IMR-90 (cell line): Measurements from ENCODE around the gene HNRNPH2. TPM values are rescaled to one million over a fixed set of nuclear protein-coding genes. Genes with fewer than 3 reads are reported as not detected.

Experiments
- ATAC-seq: fragments of 200-7000 bp; cut with Tn5 transposase; 2 replicates; pipeline ENCODE4 v1.9.1; 2020; ENCODE audit warnings: low read depth, mild to moderate bottlenecking, moderate library complexity
- BruUV-seq: library from RNA; stranded (reverse); fragments of 400-500 nt; replicated peaks from 2 replicates; lab custom pipeline; 2021; lab: Mats Ljungman, UMichigan
- CTCF ChIA-PET: fragments of 300-600 bp; formaldehyde crosslinking; extraction: SDS; loops from one replicate; lab custom pipeline; 2021; ENCODE audit warnings: antibody characterized with exemption; lab: Yijun Ruan, JAX
- POLR2A ChIA-PET: fragments of 300-600 bp; sonication (Branson Sonifier 250); formaldehyde crosslinking; loops from one replicate; lab custom pipeline; 2022; ENCODE audit warnings: antibody characterized with exemption; ENCODE audit not compliant: unreplicated experiment; lab: Charles Lee
- DNase-seq: peaks from one replicate; pipeline ENCODE4 v3.0.0; 2013
- H2AFZ ChIP-seq: replicated peaks from 2 replicates; pipeline ENCODE3; 2013; ENCODE audit warnings: low read length, mild to moderate bottlenecking; ENCODE audit not compliant: poor library complexity
- H2AK5ac ChIP-seq: 2 replicates; pipeline ENCODE4 v1.6.1; 2013; ENCODE audit warnings: low read depth, low read length, inconsistent platforms
- H2AK9ac ChIP-seq: replicated peaks from 2 replicates; pipeline ENCODE3; 2013; ENCODE audit warnings: mild to moderate bottlenecking, low read depth, low read length, moderate library complexity; ENCODE audit not compliant: poor library complexity
- H2BK120ac ChIP-seq: 2 replicates; pipeline ENCODE4 v1.6.1; 2013; ENCODE audit warnings: low read depth, low read length, inconsistent platforms
- H2BK15ac ChIP-seq: 3 replicates; pipeline ENCODE4 v1.6.1; 2013; ENCODE audit warnings: low read depth, low read length, inconsistent platforms
- H2BK20ac ChIP-seq: 2 replicates; pipeline ENCODE4 v1.6.1; 2013; ENCODE audit warnings: low read depth, mild to moderate bottlenecking, inconsistent platforms, low read length, moderate library complexity
- H2BK5ac ChIP-seq: 2 replicates; pipeline ENCODE4 v1.6.1; 2013; ENCODE audit warnings: mild to moderate bottlenecking, low read depth, low read length, inconsistent platforms; ENCODE audit not compliant: poor library complexity, severe bottlenecking
- H3K14ac ChIP-seq: replicated peaks from 2 replicates; pipeline ENCODE4 v1.6.1; 2013; ENCODE audit warnings: low read depth, low read length, inconsistent platforms
- H3K18ac ChIP-seq: 2 replicates; pipeline ENCODE4 v1.6.1; 2013; ENCODE audit warnings: low read depth, low read length, control low read depth
- H3K23ac ChIP-seq: 2 replicates; pipeline ENCODE4 v1.6.1; 2013; ENCODE audit warnings: low read depth, low read length, inconsistent platforms
- H3K27ac ChIP-seq: 2 replicates; pipeline ENCODE4 v1.5.1; 2013; ENCODE audit warnings: mild to moderate bottlenecking, control low read depth, low read length; ENCODE audit not compliant: insufficient read depth
- H3K27me3 ChIP-seq: 2 replicates; pipeline ENCODE4 v1.6.1; 2013; ENCODE audit warnings: low read length; ENCODE audit not compliant: control insufficient read depth, insufficient read depth
- H3K36me3 ChIP-seq: 2 replicates; pipeline ENCODE4 v1.6.1; 2013; ENCODE audit warnings: low read length, mixed read lengths; ENCODE audit not compliant: control insufficient read depth, insufficient read depth
- H3K4ac ChIP-seq: 2 replicates; pipeline ENCODE4 v1.6.1; 2013; ENCODE audit warnings: low read depth, low read length, inconsistent platforms
- H3K4me1 ChIP-seq: 2 replicates; pipeline ENCODE4 v1.6.1; 2013; ENCODE audit warnings: low read length, mixed read lengths; ENCODE audit not compliant: control insufficient read depth, insufficient read depth
- H3K4me2 ChIP-seq: 2 replicates; pipeline ENCODE4 v1.6.1; 2013; ENCODE audit warnings: low read depth, mild to moderate bottlenecking, control low read depth, low read length, moderate library complexity
- H3K4me3 ChIP-seq: 2 replicates; pipeline ENCODE4 v1.5.1; 2013; ENCODE audit warnings: low read depth, mild to moderate bottlenecking, control low read depth, low read length, moderate library complexity; ENCODE audit not compliant: insufficient read depth
- H3K56ac ChIP-seq: 2 replicates; pipeline ENCODE4 v1.6.1; 2013; ENCODE audit warnings: low read length, inconsistent platforms; ENCODE audit not compliant: insufficient read depth; ENCODE audit errors: extremely low read depth
- H3K79me1 ChIP-seq, 2 experiments: 2 replicates each; pipeline ENCODE4 v1.6.1; 2013; ENCODE audit warnings: low read length in 2 of 2, inconsistent platforms in 1 of 2, low read depth in 1 of 2
- H3K9ac ChIP-seq: 2 replicates; pipeline ENCODE4 v1.6.1; 2013; ENCODE audit warnings: low read depth, low read length, control low read depth
- H3K9me1 ChIP-seq: 2 replicates; pipeline ENCODE4 v1.6.1; 2013; ENCODE audit warnings: low read length, inconsistent platforms; ENCODE audit not compliant: insufficient read depth
- H3K9me3 ChIP-seq: 2 replicates; pipeline ENCODE4 v1.6.1; 2013; ENCODE audit warnings: low read length; ENCODE audit not compliant: control insufficient read depth, insufficient read depth
- H4K20me1 ChIP-seq: 2 replicates; pipeline ENCODE4 v1.6.1; 2013; ENCODE audit warnings: low read length, inconsistent platforms; ENCODE audit not compliant: insufficient read depth
- H4K5ac ChIP-seq: 2 replicates; pipeline ENCODE4 v1.6.1; 2013; ENCODE audit warnings: mild to moderate bottlenecking, low read depth, low read length, control low read depth
- H4K8ac ChIP-seq, 2 experiments: 2 replicates each; pipeline ENCODE4 v1.6.1; 2013; ENCODE audit warnings: low read depth in 2 of 2, low read length in 2 of 2, control low read depth in 1 of 2, inconsistent platforms in 1 of 2
- H4K91ac ChIP-seq: 2 replicates; pipeline ENCODE4 v1.6.1; 2013; ENCODE audit warnings: low read depth, low read length, inconsistent platforms; ENCODE audit not compliant: insufficient read depth
- CEBPB ChIP-seq: IDR thresholded peaks from 2 replicates; pipeline ENCODE4 v1.6.1; 2012; ENCODE audit warnings: low read depth, low read length, improper control_type of control experiment
- CHD1 ChIP-seq: IDR thresholded peaks from 2 replicates; pipeline ENCODE4 v1.6.1; 2012; ENCODE audit warnings: low read depth, low read length, improper control_type of control experiment
- FOS ChIP-seq: fragments of 150-350 bp; IDR thresholded peaks from 2 replicates; pipeline ENCODE4 v1.6.1; 2016; ENCODE audit warnings: low read depth, low read length
- MXI1 ChIP-seq: IDR thresholded peaks from 2 replicates; pipeline ENCODE4 v1.6.1; 2012; ENCODE audit warnings: low read depth, mild to moderate bottlenecking, low read length, moderate library complexity, borderline replicate concordance
- SMC3 ChIP-seq: fragments of 150-350 bp; IDR thresholded peaks from 2 replicates; pipeline ENCODE4 v1.6.1; 2016; ENCODE audit warnings: low read depth, mild to moderate bottlenecking, antibody characterized with exemption, low read length, moderate library complexity
- WGBS, 2 experiments: methylation state at CpG; one replicate each; pipeline versions ENCODE4 v1.1.5 to v1.1.7; 2013; ENCODE audit warnings: missing lambda C conversion rate in 2 of 2; ENCODE audit not compliant: insufficient read length in 1 of 2; ENCODE audit errors: extremely low coverage in 2 of 2; 5-methylcytosine and 5-hydroxymethylcytosine counted together
- dilution Hi-C: fragments of 300-500 bp; cut with HindIII; formaldehyde crosslinking; loops from one replicate; pipeline ENCODE4 v1.14.3; 2018; ENCODE audit warnings: low sequenced_read_pairs; ENCODE audit not compliant: unreplicated experiment
- in situ Hi-C: fragments of 300-500 bp; cut with MboI; formaldehyde crosslinking; loops from 3 replicates; pipeline ENCODE4 v1.14.3; 2019; ENCODE audit warnings: low sequenced_read_pairs, inconsistent platforms, mixed read lengths
- intact Hi-C: fragments of 100-400 bp; cut with micrococcal nuclease; formaldehyde crosslinking; loops from 2 replicates; pipeline ENCODE4 v1.10.0; 2022
- polyA plus RNA-seq, 3 experiments: library from polyadenylated mRNA; depleted of rRNA; stranded (reverse); fragments of >200 nt; gene quantifications; 2 replicates each; pipeline ENCODE4 v1.2.3, GENCODE V29; 2012; ENCODE audit warnings: low replicate concordance in 1 of 3
- total RNA-seq: library from RNA; depleted of rRNA; stranded (reverse); fragments of >200 nt; gene quantifications from 2 replicates; pipeline ENCODE4 v1.2.3, GENCODE V29; 2012
- TF ChIP-seq, protein P1 (sequence below): fragments of 150-350 bp; IDR thresholded peaks from 2 replicates; pipeline ENCODE4 v1.6.1; 2016; ENCODE audit warnings: low read depth, mild to moderate bottlenecking, low read length, moderate library complexity, borderline replicate concordance

The HNRNPH2 gene
- total and polyA plus RNA-seq, 2 of the 4 experiments (the other 2 are of a cell fraction): 42.8 to 54.3 TPM

DNA sequence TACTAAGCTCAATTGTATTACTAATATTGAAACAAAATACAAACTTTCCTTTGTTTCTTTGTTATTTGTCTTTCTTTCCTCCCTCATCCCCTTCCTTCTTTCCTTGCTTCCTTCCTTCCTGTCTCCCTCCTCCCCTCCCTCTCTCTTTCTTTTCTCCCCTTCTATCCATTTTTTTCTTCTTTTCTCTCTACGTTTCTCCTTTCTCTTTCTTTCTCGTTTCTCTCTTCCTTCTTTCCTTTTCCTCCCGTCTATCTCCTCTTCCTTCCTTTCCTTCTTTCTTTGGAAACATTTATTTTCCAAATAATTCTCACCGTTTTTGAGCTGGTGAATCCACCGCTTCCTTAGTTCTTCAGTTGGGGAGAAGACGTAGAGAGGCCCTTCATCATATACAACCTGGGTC is 38.3 kb upstream of the HNRNPH2 start:
- in situ Hi-C loops: no loop called here
- no peak overlapping the region for H2AFZ ChIP-seq
- POLR2A ChIA-PET: no interaction called here

More for the DNA sequence above, 38.3 kb upstream of the HNRNPH2 start:
- Histone ChIP-seq H3K4me2 (no peak overlapping the region), H4K8ac (no peak overlapping the region), H3K4me1 (no peaks in the 10 kb centered on the region), H3K9me3 (no peaks in the 10 kb centered on the region), H3K23ac (no peak overlapping the region), H3K36me3 (no peaks in the 10 kb centered on the region), H3K56ac (no peak overlapping the region), H2AK5ac (no peak overlapping the region), H4K5ac (no peak overlapping the region), H3K4me3 (no peak overlapping the region), H2BK5ac (no peak overlapping the region), H3K79me1 (no peaks in the 10 kb centered on the region), H2AK9ac (no peak overlapping the region), H2BK20ac (no peak overlapping the region), H3K27ac (no peak overlapping the region), H3K18ac (no peak overlapping the region), H3K27me3 (peaks cover 3% of the 10 kb centered on the region), H3K9ac (no peak overlapping the region), H3K4ac (no peak overlapping the region), H4K91ac (no peak overlapping the region), H2BK120ac (no peak overlapping the region), H3K9me1 (no peaks in the 10 kb centered on the region), H3K14ac (no peak overlapping the region), H4K20me1 (no peaks in the 10 kb centered on the region), H2BK15ac (no peak overlapping the region)
- CTCF ChIA-PET: no interaction called here
- WGBS, 2 experiments: 33 to 93% methylated on average over 1 to 2 of the region's 6 CpGs
- BruUV-seq: no TSS peak
- dilution Hi-C loops (no loop called here), intact Hi-C loops (no loop called here)
- DNase-seq (no peak), ATAC-seq (no peak)
- TF ChIP-seq CEBPB (no peak), SMC3 (no peak), MXI1 (no peak), CHD1 (no peak), FOS (no peak)
- TF ChIP-seq, protein P1, sequence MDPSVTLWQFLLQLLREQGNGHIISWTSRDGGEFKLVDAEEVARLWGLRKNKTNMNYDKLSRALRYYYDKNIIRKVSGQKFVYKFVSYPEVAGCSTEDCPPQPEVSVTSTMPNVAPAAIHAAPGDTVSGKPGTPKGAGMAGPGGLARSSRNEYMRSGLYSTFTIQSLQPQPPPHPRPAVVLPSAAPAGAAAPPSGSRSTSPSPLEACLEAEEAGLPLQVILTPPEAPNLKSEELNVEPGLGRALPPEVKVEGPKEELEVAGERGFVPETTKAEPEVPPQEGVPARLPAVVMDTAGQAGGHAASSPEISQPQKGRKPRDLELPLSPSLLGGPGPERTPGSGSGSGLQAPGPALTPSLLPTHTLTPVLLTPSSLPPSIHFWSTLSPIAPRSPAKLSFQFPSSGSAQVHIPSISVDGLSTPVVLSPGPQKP: no peak
